SK-N-SH treated with all-trans-retinoic acid at 6 μM for 48 hours (cell line): ENCODE data around the gene GNA12.

Experiments used
- ATAC-seq: fragments of 200-7000 bp; cut with Tn5 transposase; 3 replicates; pipeline ENCODE4 v1.9.1; 2020; ENCODE audit warnings: mild to moderate bottlenecking, moderate library complexity
- ARNTL ChIP-seq: fragments of 450-650 bp; formaldehyde crosslinking; IDR thresholded peaks from 2 replicates; pipeline ENCODE4 v1.5.0; 2020; ENCODE audit warnings: low read depth, mild to moderate bottlenecking, moderate library complexity, borderline replicate concordance
- BACH2 ChIP-seq: fragments of 250-450 bp; sonication (Bioruptor Pico); IDR thresholded peaks from 2 replicates; pipeline ENCODE4 v1.9.0; 2021; ENCODE audit warnings: mild to moderate bottlenecking, borderline replicate concordance
- CREB5 ChIP-seq: fragments of 250-450 bp; sonication (Bioruptor Pico); IDR thresholded peaks from 2 replicates; pipeline ENCODE4 v1.5.1; 2020; ENCODE audit warnings: low read depth, mild to moderate bottlenecking, moderate library complexity
- CSDC2 ChIP-seq: fragments of 250-450 bp; sonication (Bioruptor Pico); IDR thresholded peaks from 2 replicates; pipeline ENCODE4 v1.5.0; 2020; ENCODE audit warnings: mild to moderate bottlenecking, moderate library complexity
- CSRNP3 ChIP-seq: fragments of 250-450 bp; sonication (Bioruptor Pico); IDR thresholded peaks from 2 replicates; pipeline ENCODE4 v1.5.1; 2021; ENCODE audit warnings: mild to moderate bottlenecking, moderate library complexity
- ESRRG ChIP-seq: fragments of 250-450 bp; sonication (Bioruptor Pico); IDR thresholded peaks from 2 replicates; pipeline ENCODE4 v1.6.1; 2021; ENCODE audit warnings: mild to moderate bottlenecking
- GLIS3 ChIP-seq: fragments of 250-450 bp; sonication (Bioruptor Pico); IDR thresholded peaks from 2 replicates; pipeline ENCODE4 v1.5.0; 2020; ENCODE audit warnings: mild to moderate bottlenecking, moderate library complexity
- ISL1 ChIP-seq: fragments of 250-450 bp; sonication (Bioruptor Pico); IDR thresholded peaks from 2 replicates; pipeline ENCODE4 v2.1.2; 2022; ENCODE audit warnings: mild to moderate bottlenecking, moderate library complexity
- OSR1 ChIP-seq: fragments of 250-450 bp; sonication (Bioruptor Pico); IDR thresholded peaks from 2 replicates; pipeline ENCODE4 v1.8.0; 2022; ENCODE audit warnings: moderate library complexity, mild to moderate bottlenecking, inconsistent platforms
- PATZ1 ChIP-seq: fragments of 250-450 bp; sonication (Bioruptor Pico); IDR thresholded peaks from 2 replicates; pipeline ENCODE4 v1.8.0; 2020; ENCODE audit warnings: mild to moderate bottlenecking, moderate library complexity, borderline replicate concordance
- POU6F1 ChIP-seq: fragments of 250-450 bp; sonication (Bioruptor Pico); IDR thresholded peaks from 2 replicates; pipeline ENCODE4 v1.8.0; 2021; ENCODE audit warnings: low read depth, mild to moderate bottlenecking, moderate library complexity, borderline replicate concordance
- PPARA ChIP-seq: fragments of 250-450 bp; sonication (Bioruptor Pico); IDR thresholded peaks from 2 replicates; pipeline ENCODE4 v1.5.0; 2020; ENCODE audit warnings: mild to moderate bottlenecking, borderline replicate concordance
- RARB ChIP-seq: fragments of 250-450 bp; sonication (Bioruptor Pico); IDR thresholded peaks from 2 replicates; pipeline ENCODE4 v1.8.0; 2021; ENCODE audit warnings: mild to moderate bottlenecking, moderate library complexity
- SNAI2 ChIP-seq: fragments of 250-450 bp; sonication (Bioruptor Pico); IDR thresholded peaks from 2 replicates; pipeline ENCODE4 v1.5.0; 2020; ENCODE audit warnings: mild to moderate bottlenecking, moderate library complexity
- TCF4 ChIP-seq: fragments of 250-450 bp; sonication (Bioruptor Pico); IDR thresholded peaks from 2 replicates; pipeline ENCODE4 v1.8.0; 2021; ENCODE audit warnings: mild to moderate bottlenecking, moderate library complexity, borderline replicate concordance
- TOX ChIP-seq: fragments of 250-450 bp; sonication (Bioruptor Pico); IDR thresholded peaks from 2 replicates; pipeline ENCODE4 v1.8.0; 2021; ENCODE audit warnings: mild to moderate bottlenecking, moderate library complexity, borderline replicate concordance
- TSHZ2 ChIP-seq: fragments of 250-450 bp; sonication (Bioruptor Pico); IDR thresholded peaks from 2 replicates; pipeline ENCODE4 v1.5.0; 2020; ENCODE audit warnings: mild to moderate bottlenecking, moderate library complexity
- ZFP3 ChIP-seq: fragments of 250-450 bp; sonication (Bioruptor Pico); IDR thresholded peaks from 2 replicates; pipeline ENCODE4 v1.5.0; 2020; ENCODE audit warnings: mild to moderate bottlenecking, moderate library complexity
- ZFP30 ChIP-seq: fragments of 450-650 bp; formaldehyde crosslinking; IDR thresholded peaks from 2 replicates; pipeline ENCODE4 v1.5.0; 2022; ENCODE audit warnings: mild to moderate bottlenecking, moderate library complexity
- ZNF565 ChIP-seq: fragments of 450-650 bp; formaldehyde crosslinking; conservative IDR thresholded peaks from 2 replicates; pipeline ENCODE4 v1.5.0; 2020; ENCODE audit warnings: low read depth, mild to moderate bottlenecking, moderate library complexity
- ZNF70 ChIP-seq: fragments of 450-650 bp; formaldehyde crosslinking; IDR thresholded peaks from 2 replicates; pipeline ENCODE4 v1.5.0; 2020; ENCODE audit warnings: mild to moderate bottlenecking, moderate library complexity
- ZNF8 ChIP-seq: fragments of 450-650 bp; formaldehyde crosslinking; IDR thresholded peaks from 2 replicates; pipeline ENCODE4 v1.5.0; 2020; ENCODE audit warnings: mild to moderate bottlenecking, moderate library complexity

GNA12 gene

GRCh38 chr7:2779051-2779450 lies 65.1 kb downstream of the GNA12 start:
- TF ChIP-seq PATZ1 (CRISPR knock-in tag) (no peak), ARNTL (no peak), ZNF8 (CRISPR knock-in tag) (no peak), CSRNP3 (CRISPR knock-in tag) (no peak), BACH2 (CRISPR knock-in tag) (no peak), ZNF70 (CRISPR knock-in tag) (no peak), ZFP3 (CRISPR knock-in tag) (no peak), TOX (CRISPR knock-in tag) (no peak), RARB (CRISPR knock-in tag) (no peak), TCF4 (CRISPR knock-in tag) (no peak), GLIS3 (CRISPR knock-in tag) (no peak), ISL1 (CRISPR knock-in tag) (no peak), ZNF565 (CRISPR knock-in tag) (no peak), CSDC2 (no peak), OSR1 (CRISPR knock-in tag) (no peak), ZFP30 (no peak), CREB5 (CRISPR knock-in tag) (no peak), TSHZ2 (CRISPR knock-in tag) (no peak), PPARA (CRISPR knock-in tag) (no peak)
- TF ChIP-seq, all 23 proteins: peak for 0
- no peak for ATAC-seq

- no peak for ATAC-seq
- TF ChIP-seq GLIS3 (CRISPR knock-in tag) (no peak), ZNF8 (CRISPR knock-in tag) (no peak), CSRNP3 (CRISPR knock-in tag) (no peak), TSHZ2 (CRISPR knock-in tag) (no peak), ZNF565 (CRISPR knock-in tag) (no peak), CSDC2 (no peak), OSR1 (CRISPR knock-in tag) (no peak), ZFP3 (CRISPR knock-in tag) (no peak), PATZ1 (CRISPR knock-in tag) (no peak), ZFP30 (no peak), ESRRG (CRISPR knock-in tag) (no peak), SNAI2 (CRISPR knock-in tag) (no peak), POU6F1 (CRISPR knock-in tag) (no peak), TOX (CRISPR knock-in tag) (no peak), BACH2 (CRISPR knock-in tag) (no peak), ARNTL (no peak)
- TF ChIP-seq, all 23 proteins: peak for 0
Observed at GRCh38 chr7:2777898-2778535, 66.1 kb downstream of the GNA12 start.
